Vagina (tissue), 2 donors: ENCODE results near the gene DEGS2. TPM values are rescaled to one million over a fixed set of nuclear protein-coding genes. Genes with fewer than 3 reads are reported as not detected.

Source experiments
- DNase-seq, 2 donors: peaks; one replicate each; pipeline ENCODE4 v3.0.0-alpha.2; 2017; ENCODE audit errors: extremely low spot score in 2 of 2
- H3K27ac ChIP-seq: fragments of 200-600 bp; sonication (generic); one replicate; pipeline ENCODE4 v1.5.1; 2019
- H3K27me3 ChIP-seq: fragments of 200-600 bp; sonication (generic); one replicate; pipeline ENCODE4 v1.5.1; 2019
- H3K36me3 ChIP-seq, 2 donors: fragments of 200-600 bp; sonication (generic); one replicate each; pipeline ENCODE4 v1.5.1; 2017 to 2019
- H3K4me1 ChIP-seq: fragments of 200-600 bp; sonication (generic); one replicate; pipeline ENCODE4 v1.5.1; 2019
- H3K4me3 ChIP-seq, 2 donors: fragments of 200-600 bp; sonication (generic); 1 replicate in 1 of 2; 2 replicates in 1 of 2; pipeline ENCODE4 v1.5.1; 2016 to 2019
- H3K9me3 ChIP-seq: fragments of 200-600 bp; sonication (generic); one replicate; pipeline ENCODE4 v1.5.1; 2019
- POLR2A ChIP-seq, 2 donors: fragments of 450-650 bp; IDR thresholded peaks; one replicate each; pipeline ENCODE4 v1.6.1; 2017; ENCODE audit warnings: antibody characterized with exemption in 2 of 2, mild to moderate bottlenecking in 2 of 2, moderate library complexity in 2 of 2
- POLR2AphosphoS5 ChIP-seq, 2 donors: sonication (generic); formaldehyde crosslinking; IDR thresholded peaks; one replicate each; pipeline ENCODE4 v1.9.0; 2017; ENCODE audit warnings: antibody characterized with exemption in 2 of 2, mild to moderate bottlenecking in 2 of 2, low read depth in 1 of 2; ENCODE audit not compliant: insufficient read depth in 1 of 2
- intact Hi-C: fragments of 100-400 bp; cut with DNase I; formaldehyde crosslinking; loops from one replicate; pipeline ENCODE4 v1.15.1; 2023
- total RNA-seq: library from RNA; depleted of rRNA; stranded (reverse); fragments of >200 nt; gene quantifications from one replicate; pipeline ENCODE4 v1.2.3, GENCODE V29; 2016
- TF ChIP-seq, protein P1 (sequence below), 3 experiments: fragments of 450-650 bp in 2 of 3; fragments of 200-600 bp in 1 of 3; sonication (generic) in 1 of 3; IDR thresholded peaks; one replicate each; pipeline ENCODE4 v1.5.1; 2017 to 2019; ENCODE audit warnings: antibody characterized with exemption in 3 of 3, mild to moderate bottlenecking in 2 of 3, moderate library complexity in 2 of 3

DEGS2 gene
- total RNA-seq, 1 donor from 2014 or later: 19.9 TPM

DNA sequence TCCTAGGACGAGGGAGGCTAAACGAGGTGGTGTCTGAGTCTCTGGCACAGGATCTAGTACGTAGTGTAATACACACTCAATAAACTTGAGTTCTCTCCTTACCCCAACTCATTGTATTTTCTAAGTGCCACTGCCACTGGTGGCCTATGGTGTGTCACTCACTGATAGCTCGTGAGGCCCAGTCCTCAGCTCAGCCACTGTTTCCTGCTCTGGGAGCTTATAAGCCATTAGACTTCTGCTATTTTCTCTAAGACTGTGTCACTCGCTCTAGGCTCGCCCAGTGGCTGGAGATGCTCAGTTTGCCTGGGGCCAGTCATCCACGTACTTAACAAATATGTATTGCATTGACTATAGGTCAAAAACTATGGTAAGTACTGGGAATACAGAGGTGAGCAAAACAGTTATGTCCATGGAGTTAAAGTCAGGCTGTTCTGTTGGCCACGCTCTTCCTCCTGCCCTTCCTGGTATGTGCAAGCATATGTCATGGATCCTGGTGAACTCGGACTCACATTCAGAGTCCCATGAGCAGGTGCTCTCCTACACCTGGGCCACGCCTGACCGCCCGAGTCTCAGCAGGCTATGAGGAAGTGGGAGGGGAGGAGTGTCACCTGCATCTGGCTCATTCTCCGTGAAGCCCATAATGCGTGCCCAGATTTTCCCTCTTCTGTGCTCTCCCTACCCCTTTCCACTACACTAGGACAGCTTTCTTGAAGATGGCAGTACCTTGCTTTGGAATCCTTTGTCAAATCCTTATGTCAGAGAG, 41.6 kb downstream of the DEGS2 start:
- H3K36me3 ChIP-seq: peaks cover 0 to 3% of the 10 kb centered on the region in 2 donors
- intact Hi-C loops: no loop called here

DNA sequence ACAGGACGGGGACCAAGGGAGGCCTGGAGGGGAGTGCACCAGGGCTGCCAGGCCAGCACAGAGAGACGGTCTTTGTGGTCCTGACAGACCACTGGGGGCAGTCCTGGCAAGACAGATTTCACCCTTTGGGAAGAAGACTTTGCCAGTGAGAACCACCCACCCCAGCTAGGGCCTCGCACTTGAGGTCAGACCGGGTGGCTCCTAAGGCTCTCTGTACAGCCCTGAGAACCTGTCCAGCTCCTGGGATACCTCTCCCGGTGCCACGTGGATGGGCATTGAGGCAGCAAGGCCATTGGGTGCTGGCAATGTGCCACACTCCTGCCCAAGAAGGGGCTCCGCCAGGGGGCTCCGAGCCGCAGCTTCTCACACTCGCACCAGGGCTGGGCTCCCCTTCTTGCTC, 42.4 kb downstream of the DEGS2 start:
- no peaks in the 10 kb centered on the region for H3K27me3 ChIP-seq
- no peak overlapping the region for H3K4me3 ChIP-seq
- H3K4me1 ChIP-seq: no peaks in the 10 kb centered on the region
- intact Hi-C loops: no loop called here
- H3K36me3 ChIP-seq: peaks cover 0 to 3% of the 10 kb centered on the region in 2 donors
- no peak for DNase-seq
- H3K27ac ChIP-seq: no peak overlapping the region
- no peaks in the 10 kb centered on the region for H3K9me3 ChIP-seq
- TF ChIP-seq, protein P1, sequence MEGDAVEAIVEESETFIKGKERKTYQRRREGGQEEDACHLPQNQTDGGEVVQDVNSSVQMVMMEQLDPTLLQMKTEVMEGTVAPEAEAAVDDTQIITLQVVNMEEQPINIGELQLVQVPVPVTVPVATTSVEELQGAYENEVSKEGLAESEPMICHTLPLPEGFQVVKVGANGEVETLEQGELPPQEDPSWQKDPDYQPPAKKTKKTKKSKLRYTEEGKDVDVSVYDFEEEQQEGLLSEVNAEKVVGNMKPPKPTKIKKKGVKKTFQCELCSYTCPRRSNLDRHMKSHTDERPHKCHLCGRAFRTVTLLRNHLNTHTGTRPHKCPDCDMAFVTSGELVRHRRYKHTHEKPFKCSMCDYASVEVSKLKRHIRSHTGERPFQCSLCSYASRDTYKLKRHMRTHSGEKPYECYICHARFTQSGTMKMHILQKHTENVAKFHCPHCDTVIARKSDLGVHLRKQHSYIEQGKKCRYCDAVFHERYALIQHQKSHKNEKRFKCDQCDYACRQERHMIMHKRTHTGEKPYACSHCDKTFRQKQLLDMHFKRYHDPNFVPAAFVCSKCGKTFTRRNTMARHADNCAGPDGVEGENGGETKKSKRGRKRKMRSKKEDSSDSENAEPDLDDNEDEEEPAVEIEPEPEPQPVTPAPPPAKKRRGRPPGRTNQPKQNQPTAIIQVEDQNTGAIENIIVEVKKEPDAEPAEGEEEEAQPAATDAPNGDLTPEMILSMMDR (IDR thresholded peaks at IDR 0.05): no peak
- no peak for TF ChIP-seq POLR2AphosphoS5 (IDR thresholded peaks at IDR 0.05; ENCODE audit: insufficient read depth in 1 of 2, low read depth in 1 of 2)
- no peak for TF ChIP-seq POLR2A (IDR thresholded peaks at IDR 0.05)

More for the DNA sequence above, 41.6 kb downstream of the DEGS2 start:
- DNase-seq: no peak
- Histone ChIP-seq H3K27ac (no peak overlapping the region), H3K9me3 (no peaks in the 10 kb centered on the region), H3K27me3 (no peaks in the 10 kb centered on the region), H3K4me3 (no peak overlapping the region), H3K4me1 (no peaks in the 10 kb centered on the region)
- TF ChIP-seq, protein P1 (IDR thresholded peaks at IDR 0.05): no peak
- TF ChIP-seq POLR2A (IDR thresholded peaks at IDR 0.05) (no peak), POLR2AphosphoS5 (IDR thresholded peaks at IDR 0.05; ENCODE audit: insufficient read depth in 1 of 2, low read depth in 1 of 2) (no peak)

DNA sequence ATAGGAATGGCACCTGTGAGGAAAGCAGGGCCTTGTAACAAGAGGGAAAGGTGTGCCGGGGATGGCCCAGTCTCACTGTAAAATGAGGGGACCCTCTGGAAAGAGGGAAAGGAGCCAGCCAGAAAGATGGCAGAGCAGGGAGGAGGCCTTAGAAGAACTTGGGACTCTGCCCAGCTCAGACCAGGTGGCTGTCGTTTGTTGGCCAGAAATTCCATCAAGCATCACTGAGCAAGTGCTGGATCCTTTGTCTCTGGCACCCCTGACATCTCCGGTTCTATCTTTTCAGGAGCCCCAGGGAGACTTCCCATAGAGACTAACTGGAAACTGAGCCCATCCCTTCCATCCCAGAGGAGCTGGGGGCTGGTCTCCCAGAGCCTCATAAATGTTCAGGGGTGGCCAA, 43.3 kb downstream of the DEGS2 start:
- Histone ChIP-seq H3K27ac (no peak overlapping the region), H3K36me3 (peaks cover 0 to 3% of the 10 kb centered on the region in 2 donors), H3K27me3 (no peaks in the 10 kb centered on the region), H3K9me3 (no peaks in the 10 kb centered on the region), H3K4me1 (no peaks in the 10 kb centered on the region), H3K4me3 (no peak overlapping the region)
- TF ChIP-seq POLR2AphosphoS5 (IDR thresholded peaks at IDR 0.05; ENCODE audit: insufficient read depth in 1 of 2, low read depth in 1 of 2) (no peak), POLR2A (IDR thresholded peaks at IDR 0.05) (no peak)
- TF ChIP-seq, protein P1 (IDR thresholded peaks at IDR 0.05): no peak
- intact Hi-C loops: no loop called here
- no peak for DNase-seq

DNA sequence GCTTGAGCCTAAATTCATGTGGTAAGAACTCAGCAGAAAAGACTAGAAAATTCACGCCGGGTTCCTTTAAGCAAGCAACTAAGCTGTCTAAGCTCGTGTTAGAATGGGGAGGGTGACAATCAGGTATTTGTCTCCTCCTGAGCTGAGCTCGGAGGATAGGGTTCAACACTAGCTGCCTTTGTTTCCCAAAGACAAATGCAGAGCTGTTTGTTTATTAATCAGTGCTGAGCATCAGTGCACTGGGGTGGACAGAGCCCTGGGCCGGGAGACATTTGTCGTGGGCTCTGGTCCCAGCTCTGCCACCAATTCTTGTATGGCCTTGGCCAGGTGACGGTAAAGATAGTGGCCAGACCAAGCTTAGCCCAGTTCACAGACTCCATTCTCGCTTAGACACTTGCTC, 43.7 kb downstream of the DEGS2 start:
- DNase-seq: no peak
- H3K36me3 ChIP-seq: peaks cover 0 to 3% of the 10 kb centered on the region in 2 donors
- no peaks in the 10 kb centered on the region for H3K27me3 ChIP-seq
- no peak overlapping the region for H3K4me3 ChIP-seq
- intact Hi-C loops: no loop called here
- H3K27ac ChIP-seq: no peak overlapping the region
- H3K4me1 ChIP-seq: no peaks in the 10 kb centered on the region
- TF ChIP-seq POLR2AphosphoS5 (IDR thresholded peaks at IDR 0.05; ENCODE audit: insufficient read depth in 1 of 2, low read depth in 1 of 2) (no peak), POLR2A (IDR thresholded peaks at IDR 0.05) (no peak)
- TF ChIP-seq, protein P1 (IDR thresholded peaks at IDR 0.05): no peak
- H3K9me3 ChIP-seq: no peaks in the 10 kb centered on the region

DNA sequence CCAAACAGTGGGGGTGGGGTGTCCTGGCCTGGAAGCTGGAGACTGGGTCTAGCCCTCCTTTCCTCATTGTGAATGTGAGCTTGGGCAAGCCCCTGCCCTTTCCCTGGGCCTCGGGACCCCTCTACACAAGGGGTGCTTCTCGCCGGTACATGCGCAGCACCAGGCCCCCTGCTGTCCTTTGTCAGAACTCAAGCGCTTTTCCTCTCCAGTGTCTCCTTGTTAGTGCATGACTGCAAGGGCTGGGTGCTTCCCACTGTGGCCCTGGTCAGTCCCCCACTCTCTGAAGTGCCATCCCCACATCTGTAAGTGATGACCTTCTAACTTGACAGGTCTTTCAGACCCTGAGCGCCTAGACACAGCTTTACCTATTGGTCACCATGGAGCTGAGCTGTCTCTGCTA, 44.2 kb downstream of the DEGS2 start:
- Histone ChIP-seq H3K27me3 (no peaks in the 10 kb centered on the region), H3K4me1 (no peaks in the 10 kb centered on the region), H3K9me3 (no peaks in the 10 kb centered on the region), H3K36me3 (peaks cover 0 to 3% of the 10 kb centered on the region in 2 donors), H3K4me3 (no peak overlapping the region), H3K27ac (no peak overlapping the region)
- TF ChIP-seq POLR2A (IDR thresholded peaks at IDR 0.05) (no peak), POLR2AphosphoS5 (IDR thresholded peaks at IDR 0.05; ENCODE audit: insufficient read depth in 1 of 2, low read depth in 1 of 2) (no peak)
- TF ChIP-seq, protein P1 (IDR thresholded peaks at IDR 0.05): no peak
- no peak for DNase-seq
- intact Hi-C loops: no loop called here
